Mesothelial cell of epicardium (in vitro differentiated cells): ENCODE data around the gene ARFGAP3. TPM values are rescaled to one million over a fixed set of nuclear protein-coding genes. Genes with fewer than 3 reads are reported as not detected.
A peak's percentile ranks its signal among the peaks of the same experiment; 100 is the strongest.

Experiments
- DNase-seq, 2 experiments: peaks; one replicate each; pipeline ENCODE4 v3.0.0; 2021; ENCODE audit warnings: low spot score in 2 of 2; ENCODE audit not compliant: unreplicated experiment in 2 of 2
- H3K27ac Mint-ChIP-seq: 2 replicates; pipeline ENCODE4 v1.8.0; 2021; ENCODE audit warnings: mixed read lengths
- H3K27me3 Mint-ChIP-seq: 2 replicates; pipeline ENCODE4 v1.8.0; 2021; ENCODE audit warnings: low read depth, mixed read lengths
- H3K36me3 Mint-ChIP-seq: 2 replicates; pipeline ENCODE4 v1.8.0; 2021; ENCODE audit warnings: mixed read lengths
- H3K4me1 Mint-ChIP-seq: 2 replicates; pipeline ENCODE4 v1.8.0; 2021; ENCODE audit warnings: mixed read lengths
- H3K4me3 Mint-ChIP-seq: 2 replicates; pipeline ENCODE4 v1.8.0; 2021; ENCODE audit warnings: mild to moderate bottlenecking, moderate library complexity, mixed read lengths
- H3K9me3 Mint-ChIP-seq: 2 replicates; pipeline ENCODE4 v1.8.0; 2021; ENCODE audit warnings: mixed read lengths
- total RNA-seq: library from RNA; stranded (reverse); gene quantifications from 3 replicates; pipeline ENCODE4 v1.2.1, GENCODE V29; 2021
- TF ChIP-seq, protein P1 (sequence below): fragments of 200-600 bp; sonication (generic); IDR thresholded peaks from one replicate; pipeline ENCODE4 v1.5.0; 2021; ENCODE audit warnings: antibody characterized with exemption; ENCODE audit not compliant: unreplicated experiment

Gene ARFGAP3
- total RNA-seq, 1 donor from 2014 or later = 33.4 TPM

DNA sequence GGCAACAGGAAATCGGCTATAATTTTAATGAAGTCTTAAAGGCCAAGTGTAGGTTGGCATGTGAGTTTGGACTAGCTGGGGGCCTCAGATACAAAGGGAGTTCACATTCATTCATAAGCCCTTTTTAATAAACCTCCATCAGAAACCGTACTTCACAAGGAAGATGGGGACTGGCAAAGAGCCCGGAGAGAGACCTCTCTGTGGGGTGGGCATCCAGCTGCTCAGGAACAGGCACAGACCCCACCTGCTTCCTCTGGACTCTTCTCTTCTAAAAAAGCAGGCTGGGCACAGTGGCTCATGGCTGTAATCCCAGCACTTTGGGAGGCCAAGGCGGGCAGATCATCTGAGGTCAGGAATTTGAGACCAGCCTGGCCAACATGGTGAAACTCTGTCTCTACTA, 3.9 kb upstream of the ARFGAP3 start:
- Mint-ChIP-seq H3K27me3 (no peaks in the 10 kb centered on the region), H3K4me1 (peaks cover 4% of the 10 kb centered on the region), H3K27ac (no peak overlapping the region), H3K4me3 (no peak overlapping the region), H3K36me3 (peaks cover 2% of the 10 kb centered on the region), H3K9me3 (peaks cover 4% of the 10 kb centered on the region)
- TF ChIP-seq, protein P1, sequence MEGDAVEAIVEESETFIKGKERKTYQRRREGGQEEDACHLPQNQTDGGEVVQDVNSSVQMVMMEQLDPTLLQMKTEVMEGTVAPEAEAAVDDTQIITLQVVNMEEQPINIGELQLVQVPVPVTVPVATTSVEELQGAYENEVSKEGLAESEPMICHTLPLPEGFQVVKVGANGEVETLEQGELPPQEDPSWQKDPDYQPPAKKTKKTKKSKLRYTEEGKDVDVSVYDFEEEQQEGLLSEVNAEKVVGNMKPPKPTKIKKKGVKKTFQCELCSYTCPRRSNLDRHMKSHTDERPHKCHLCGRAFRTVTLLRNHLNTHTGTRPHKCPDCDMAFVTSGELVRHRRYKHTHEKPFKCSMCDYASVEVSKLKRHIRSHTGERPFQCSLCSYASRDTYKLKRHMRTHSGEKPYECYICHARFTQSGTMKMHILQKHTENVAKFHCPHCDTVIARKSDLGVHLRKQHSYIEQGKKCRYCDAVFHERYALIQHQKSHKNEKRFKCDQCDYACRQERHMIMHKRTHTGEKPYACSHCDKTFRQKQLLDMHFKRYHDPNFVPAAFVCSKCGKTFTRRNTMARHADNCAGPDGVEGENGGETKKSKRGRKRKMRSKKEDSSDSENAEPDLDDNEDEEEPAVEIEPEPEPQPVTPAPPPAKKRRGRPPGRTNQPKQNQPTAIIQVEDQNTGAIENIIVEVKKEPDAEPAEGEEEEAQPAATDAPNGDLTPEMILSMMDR = no peak
- no peak for DNase-seq

DNA sequence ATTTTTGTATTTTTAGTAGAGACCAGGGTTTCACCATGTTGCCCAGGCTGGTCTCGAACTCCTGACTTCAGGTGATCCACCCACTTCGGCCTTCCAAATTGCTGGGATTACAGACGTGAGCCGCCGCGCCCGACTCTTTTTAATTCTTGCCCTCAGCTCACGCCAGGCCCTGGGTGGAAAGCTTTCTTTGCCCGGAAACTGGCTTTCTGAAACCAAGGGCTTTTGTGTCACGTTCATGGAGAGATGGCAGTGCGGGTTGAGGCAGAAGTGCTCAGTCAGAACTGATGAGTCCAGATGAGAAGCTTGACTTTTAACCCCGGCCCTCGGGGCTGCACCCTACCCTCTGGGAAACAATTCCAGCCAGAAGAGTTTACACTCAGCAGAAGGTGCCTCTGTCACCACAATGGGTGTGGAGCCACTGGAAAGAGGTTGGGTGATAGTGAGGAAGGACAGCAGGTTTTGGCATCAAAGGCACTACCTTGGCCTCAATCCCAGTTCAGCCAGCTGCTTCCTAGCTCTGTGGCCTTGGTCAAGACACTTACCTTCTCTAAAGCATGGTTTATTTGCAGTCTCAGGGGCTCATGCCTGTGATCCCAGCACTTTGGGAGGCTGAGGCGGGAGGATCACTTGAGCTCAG, 890 bp upstream of the ARFGAP3 start:
- Mint-ChIP-seq H3K4me3 (no peak overlapping the region), H3K27ac (no peak overlapping the region), H3K9me3 (peaks cover 4% of the 10 kb centered on the region), H3K36me3 (no peaks in the 10 kb centered on the region), H3K27me3 (no peaks in the 10 kb centered on the region), H3K4me1 (peaks cover 7% of the 10 kb centered on the region)
- TF ChIP-seq, protein P1 = no peak
- no peak for DNase-seq

DNA sequence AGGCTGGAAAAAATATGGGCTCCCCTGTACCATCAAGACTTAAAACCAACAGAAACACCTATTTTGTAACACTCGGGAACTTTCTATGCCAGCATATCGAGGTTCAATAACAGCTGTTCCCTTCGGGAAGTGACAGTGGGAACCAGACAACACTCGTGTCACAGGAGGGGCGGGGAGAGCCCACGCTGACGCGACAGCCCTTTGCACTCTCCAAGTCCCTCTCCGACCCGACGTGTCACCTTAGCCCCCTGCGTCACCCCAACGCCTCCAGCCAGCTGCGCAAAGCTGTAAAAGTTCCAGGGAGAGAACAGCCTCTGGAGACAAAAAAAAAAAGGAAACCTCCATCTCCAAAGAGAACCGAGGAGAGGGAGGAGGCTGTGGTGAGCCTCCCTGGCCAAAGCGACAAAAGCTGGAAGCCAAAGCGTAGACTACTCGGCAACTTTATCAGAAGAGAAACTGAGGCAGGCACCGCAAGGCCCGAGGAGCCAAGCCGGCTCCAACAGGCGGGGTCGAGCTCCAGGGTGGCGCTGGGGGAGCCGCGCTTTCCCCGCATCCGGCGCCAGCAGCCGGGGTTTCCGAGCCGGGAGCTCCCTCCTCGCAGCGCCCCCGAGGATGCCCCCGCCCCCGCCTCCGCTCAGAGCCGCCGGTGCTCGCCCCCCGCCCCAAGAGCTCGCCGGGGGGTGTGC, 751 bp downstream of the ARFGAP3 start:
- Mint-ChIP-seq H3K27me3 (no peaks in the 10 kb centered on the region), H3K9me3 (no peaks in the 10 kb centered on the region), H3K27ac (peak overlapping the region; percentile 96), H3K4me1 (peaks cover 7% of the 10 kb centered on the region), H3K4me3 (peak overlapping the region; percentile 90), H3K36me3 (no peaks in the 10 kb centered on the region)
- TF ChIP-seq, protein P1 = no peak
- DNase-seq = peak; percentile 40 to 72

DNA sequence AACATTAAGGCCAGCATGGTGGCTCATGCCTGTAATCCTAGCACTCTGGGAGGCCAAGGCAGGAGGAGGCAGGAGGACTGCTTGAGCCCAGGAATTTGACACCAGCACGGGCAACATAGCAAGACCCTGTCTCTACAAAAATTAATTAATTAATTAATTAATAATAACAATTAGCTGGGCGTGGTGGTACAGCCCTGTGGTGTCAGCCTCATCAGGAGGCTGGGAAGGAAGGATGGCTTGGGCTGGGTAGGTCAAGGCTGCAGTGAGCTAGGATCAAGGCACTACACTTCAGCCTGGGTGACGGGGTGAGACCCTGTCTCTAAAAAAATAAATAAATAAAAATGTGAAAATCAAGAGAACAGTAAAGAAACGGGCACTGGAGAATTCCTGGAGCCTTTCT, 1.4 kb downstream of the ARFGAP3 start:
- TF ChIP-seq, protein P1 = no peak
- DNase-seq = no peak
- no peaks in the 10 kb centered on the region for H3K27me3 Mint-ChIP-seq
- peak overlapping the region; percentile 90 for H3K4me3 Mint-ChIP-seq
- peak overlapping the region; percentile 96 for H3K27ac Mint-ChIP-seq
- H3K4me1 Mint-ChIP-seq = peaks cover 7% of the 10 kb centered on the region
- no peaks in the 10 kb centered on the region for H3K36me3 Mint-ChIP-seq
- H3K9me3 Mint-ChIP-seq = no peaks in the 10 kb centered on the region

DNA sequence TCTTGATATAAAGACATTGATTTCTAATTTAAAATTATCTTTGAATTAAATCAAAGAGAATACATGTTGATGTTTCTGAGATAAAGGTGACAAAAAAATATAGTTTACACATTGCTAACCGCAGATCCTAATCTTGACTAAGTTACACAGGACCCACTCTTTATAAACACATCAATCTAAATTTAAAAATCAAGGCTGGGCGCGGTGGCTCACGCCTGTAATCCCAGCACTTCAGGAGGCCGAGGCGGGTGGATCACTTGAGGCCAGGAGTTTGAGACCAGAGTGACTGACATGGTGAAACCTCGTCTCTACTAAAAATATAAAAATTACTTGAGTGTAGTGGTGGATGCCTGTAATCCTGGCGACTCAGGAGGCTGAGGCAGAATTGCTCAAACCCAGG, 1.9 kb downstream of the ARFGAP3 start:
- TF ChIP-seq, protein P1 = no peak
- no peaks in the 10 kb centered on the region for H3K9me3 Mint-ChIP-seq
- no peaks in the 10 kb centered on the region for H3K36me3 Mint-ChIP-seq
- peak overlapping the region; percentile 48 for H3K4me3 Mint-ChIP-seq
- no peak for DNase-seq
- no peak overlapping the region for H3K27ac Mint-ChIP-seq
- no peaks in the 10 kb centered on the region for H3K27me3 Mint-ChIP-seq
- peaks cover 7% of the 10 kb centered on the region for H3K4me1 Mint-ChIP-seq
